OCI-LY3 (cell line): ENCODE results near the gene LRRC43.

ENCODE experiments used
- CTCF ChIP-seq: fragments of 200-600, 300-600 bp; sonication (generic); IDR thresholded peaks from 2 replicates; pipeline ENCODE4 v1.5.1; 2014; ENCODE audit warnings: antibody characterized with exemption, low read length, low read depth
- EZH2phosphoT487 ChIP-seq: fragments of 200-600 bp; shearing (Covaris generic); IDR thresholded peaks from 2 replicates; pipeline ENCODE4 v1.6.1; 2018; ENCODE audit warnings: antibody characterized with exemption, mixed run types, low read depth

GRCh38 chr12:122139266-122139665 is 43.7 kb upstream of the LRRC43 start:
- TF ChIP-seq CTCF (no peak), EZH2phosphoT487 (no peak)
